ENCODE results near the gene TLR8.
A peak's percentile ranks its signal among the peaks of the same experiment; 100 is the strongest.
"Not testable (repeated sequence)": the region's sequence is repeated elsewhere in the genome, so short reads cannot be mapped to it uniquely, and the experiment has no call there.

TLR8 gene

GRCh38 chrX:12898073-12898472 is 8.3 kb upstream of the TLR8 start:
- DNase-seq (ENCODE audit: low read depth) = no peak

GRCh38 chrX:12899506-12899905 is 6.9 kb upstream of the TLR8 start:
- no peak for DNase-seq (ENCODE audit: low read depth)

GRCh38 chrX:12901486-12901885 is 4.9 kb upstream of the TLR8 start:
- DNase-seq (ENCODE audit: low read depth) = peak; percentile 13

GRCh38 chrX:12903646-12904045 is 2.8 kb upstream of the TLR8 start:
- no peak for DNase-seq (ENCODE audit: low read depth)

- no peak for DNase-seq (ENCODE audit: low read depth)
Measured at GRCh38 chrX:12910423-12911121, 4.2 kb downstream of the TLR8 start.

GRCh38 chrX:12911122-12911470 is 4.7 kb downstream of the TLR8 start:
- no peak for DNase-seq (ENCODE audit: low read depth)

GRCh38 chrX:12912791-12913482 is 6.5 kb downstream of the TLR8 start:
- no peak for DNase-seq (ENCODE audit: low read depth)

GRCh38 chrX:12917753-12918152 is 11.3 kb downstream of the TLR8 start:
- no peak for DNase-seq (ENCODE audit: low read depth)

GRCh38 chrX:12919051-12919450 is 12.6 kb downstream of the TLR8 start:
- DNase-seq (ENCODE audit: low read depth) = no peak

- no peak for DNase-seq (ENCODE audit: low read depth)
Measured at GRCh38 chrX:12919620-12920019, 13.2 kb downstream of the TLR8 start.

- no peak for DNase-seq (ENCODE audit: low read depth)
Measured at GRCh38 chrX:12920990-12921389, 14.6 kb downstream of the TLR8 start.

GRCh38 chrX:12921886-12922598 is 15.6 kb downstream of the TLR8 start:
- DNase-seq (ENCODE audit: low read depth) = no peak

GRCh38 chrX:12922599-12922919 is 16.1 kb downstream of the TLR8 start:
- DNase-seq (ENCODE audit: low read depth) = no peak

GRCh38 chrX:12929701-12930100 is 23.3 kb downstream of the TLR8 start:
- no peak for DNase-seq (ENCODE audit: low read depth)

- DNase-seq (ENCODE audit: low read depth) = no peak
Measured at GRCh38 chrX:12930150-12930549, 23.7 kb downstream of the TLR8 start.

GRCh38 chrX:12932244-12932643 is 25.8 kb downstream of the TLR8 start:
- DNase-seq (ENCODE audit: low read depth) = no peak

GRCh38 chrX:12934850-12935249 is 28.4 kb downstream of the TLR8 start:
- no peak for DNase-seq (ENCODE audit: low read depth)

- no peak for DNase-seq (ENCODE audit: low read depth)
Measured at GRCh38 chrX:12936947-12937346, 30.5 kb downstream of the TLR8 start.

GRCh38 chrX:12940471-12940870 is 34.1 kb downstream of the TLR8 start:
- DNase-seq (ENCODE audit: low read depth) = not testable (repeated sequence)

- DNase-seq (ENCODE audit: low read depth) = not testable (repeated sequence)
Measured at GRCh38 chrX:12943592-12943991, 37.2 kb downstream of the TLR8 start.

GRCh38 chrX:12944452-12944851 is 38.0 kb downstream of the TLR8 start:
- DNase-seq (ENCODE audit: low read depth) = not testable (repeated sequence)

- DNase-seq (ENCODE audit: low read depth) = no peak
Measured at GRCh38 chrX:12945494-12945893, 39.1 kb downstream of the TLR8 start.

- DNase-seq (ENCODE audit: low read depth) = no peak
Measured at GRCh38 chrX:12946406-12946805, 40.0 kb downstream of the TLR8 start.
